OCI-LY3 (cell line): ENCODE measurements around the gene CREBBP.

Experiments
- H2AFZ ChIP-seq: fragments of 200-600, 300-600 bp; shearing (Covaris generic); 2 replicates; pipeline ENCODE4 v1.6.0; 2014; ENCODE audit warnings: antibody characterized with exemption, low read depth, low read length
- H3K27ac ChIP-seq: fragments of 200-600, 300-600 bp; sonication (generic); 2 replicates; pipeline ENCODE4 v1.5.1; 2014; ENCODE audit warnings: mild to moderate bottlenecking, low read length, moderate library complexity, mixed read lengths
- H3K27me3 ChIP-seq: fragments of 200-600, 300-600 bp; sonication (generic); 2 replicates; pipeline ENCODE4 v1.6.1; 2014; ENCODE audit warnings: low read depth, low read length, mixed read lengths
- H3K36me3 ChIP-seq: fragments of 200-600, 300-600 bp; sonication (generic); replicated peaks from 2 replicates; pipeline ENCODE3; 2014; ENCODE audit warnings: low read depth, low read length, mixed read lengths
- H3K4me1 ChIP-seq: fragments of 300-600, 200-600 bp; sonication (generic); 2 replicates; pipeline ENCODE4 v1.6.1; 2014; ENCODE audit warnings: low read length, mixed read lengths
- H3K4me2 ChIP-seq: fragments of 200-600, 300-600 bp; sonication (generic); 2 replicates; pipeline ENCODE4 v1.6.1; 2014; ENCODE audit warnings: low read length, mixed read lengths
- H3K4me3 ChIP-seq: fragments of 300-600, 200-600 bp; sonication (generic); 2 replicates; pipeline ENCODE4 v1.5.1; 2014; ENCODE audit warnings: antibody characterized with exemption, mild to moderate bottlenecking, low read length, moderate library complexity
- H3K79me2 ChIP-seq: fragments of 300-600, 200-600 bp; shearing (Covaris generic); 2 replicates; pipeline ENCODE4 v1.6.1; 2014; ENCODE audit warnings: mild to moderate bottlenecking, low read length, mixed read lengths
- H3K9ac ChIP-seq: fragments of 300-600, 200-600 bp; shearing (Covaris generic); 2 replicates; pipeline ENCODE4 v1.6.0; 2014; ENCODE audit warnings: mild to moderate bottlenecking, low read length, moderate library complexity
- H3K9me3 ChIP-seq: fragments of 200-600, 300-600 bp; shearing (Covaris generic); 2 replicates; pipeline ENCODE4 v1.6.1; 2014; ENCODE audit warnings: low read length, mixed read lengths; ENCODE audit not compliant: insufficient read depth
- H4K20me1 ChIP-seq: fragments of 200-600, 300-600 bp; sonication (generic); 2 replicates; pipeline ENCODE4 v1.6.1; 2016; ENCODE audit warnings: low read length, mixed read lengths; ENCODE audit not compliant: insufficient read depth
- EZH2phosphoT487 ChIP-seq: fragments of 200-600 bp; shearing (Covaris generic); IDR thresholded peaks from 2 replicates; pipeline ENCODE4 v1.6.1; 2018; ENCODE audit warnings: antibody characterized with exemption, mixed run types, low read depth
- TF ChIP-seq, protein P1 (sequence below): fragments of 200-600, 300-600 bp; sonication (generic); IDR thresholded peaks from 2 replicates; pipeline ENCODE4 v1.5.1; 2014; ENCODE audit warnings: antibody characterized with exemption, low read length, low read depth

CREBBP gene

DNA sequence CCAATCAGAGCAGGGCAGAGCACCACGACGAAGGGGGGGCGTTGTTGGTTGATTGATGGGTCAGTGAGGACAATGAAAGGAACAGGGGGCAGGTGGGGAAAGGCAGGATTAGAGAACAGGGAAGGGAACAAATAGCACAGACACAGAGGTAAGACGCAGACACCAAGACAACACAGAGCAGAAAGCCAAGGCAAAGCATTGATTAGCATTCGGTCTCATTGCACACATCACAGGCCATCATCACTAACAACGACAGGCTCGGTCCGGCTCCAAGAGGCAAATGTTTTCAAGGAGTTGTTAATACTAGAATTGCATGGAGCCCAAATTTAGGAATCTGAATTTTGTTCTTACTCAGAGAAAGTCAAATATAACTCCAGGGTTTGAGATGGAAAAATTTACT lies 128.6 kb downstream of the CREBBP start:
- Histone ChIP-seq H3K4me2 (no peak overlapping the region), H3K4me1 (no peaks in the 10 kb centered on the region), H2AFZ (no peak overlapping the region), H3K9me3 (no peaks in the 10 kb centered on the region), H3K27me3 (no peaks in the 10 kb centered on the region), H3K27ac (no peak overlapping the region), H3K9ac (no peak overlapping the region), H4K20me1 (0 out of 2 replicates have a peak, but pooled peaks cover 5% of the 10 kb centered on the region), H3K36me3 (peaks cover 19% of the 10 kb centered on the region), H3K4me3 (no peak overlapping the region), H3K79me2 (no peaks in the 10 kb centered on the region)
- no peak for TF ChIP-seq EZH2phosphoT487

- no peak for TF ChIP-seq EZH2phosphoT487
- TF ChIP-seq, protein P1, sequence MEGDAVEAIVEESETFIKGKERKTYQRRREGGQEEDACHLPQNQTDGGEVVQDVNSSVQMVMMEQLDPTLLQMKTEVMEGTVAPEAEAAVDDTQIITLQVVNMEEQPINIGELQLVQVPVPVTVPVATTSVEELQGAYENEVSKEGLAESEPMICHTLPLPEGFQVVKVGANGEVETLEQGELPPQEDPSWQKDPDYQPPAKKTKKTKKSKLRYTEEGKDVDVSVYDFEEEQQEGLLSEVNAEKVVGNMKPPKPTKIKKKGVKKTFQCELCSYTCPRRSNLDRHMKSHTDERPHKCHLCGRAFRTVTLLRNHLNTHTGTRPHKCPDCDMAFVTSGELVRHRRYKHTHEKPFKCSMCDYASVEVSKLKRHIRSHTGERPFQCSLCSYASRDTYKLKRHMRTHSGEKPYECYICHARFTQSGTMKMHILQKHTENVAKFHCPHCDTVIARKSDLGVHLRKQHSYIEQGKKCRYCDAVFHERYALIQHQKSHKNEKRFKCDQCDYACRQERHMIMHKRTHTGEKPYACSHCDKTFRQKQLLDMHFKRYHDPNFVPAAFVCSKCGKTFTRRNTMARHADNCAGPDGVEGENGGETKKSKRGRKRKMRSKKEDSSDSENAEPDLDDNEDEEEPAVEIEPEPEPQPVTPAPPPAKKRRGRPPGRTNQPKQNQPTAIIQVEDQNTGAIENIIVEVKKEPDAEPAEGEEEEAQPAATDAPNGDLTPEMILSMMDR: no peak
- H3K4me1 ChIP-seq: no peaks in the 10 kb centered on the region
- H2AFZ ChIP-seq: no peak overlapping the region
- H4K20me1 ChIP-seq: no peaks in the 10 kb centered on the region
- peaks cover 17% of the 10 kb centered on the region for H3K36me3 ChIP-seq
- H3K4me2 ChIP-seq: no peak overlapping the region
- H3K27ac ChIP-seq: no peak overlapping the region
- no peaks in the 10 kb centered on the region for H3K79me2 ChIP-seq
- H3K9me3 ChIP-seq: no peaks in the 10 kb centered on the region
- H3K27me3 ChIP-seq: no peaks in the 10 kb centered on the region
- no peak overlapping the region for H3K9ac ChIP-seq
- no peak overlapping the region for H3K4me3 ChIP-seq
Measured at GRCh38 chr16:3748307-3748706, 132.2 kb downstream of the CREBBP start.

DNA sequence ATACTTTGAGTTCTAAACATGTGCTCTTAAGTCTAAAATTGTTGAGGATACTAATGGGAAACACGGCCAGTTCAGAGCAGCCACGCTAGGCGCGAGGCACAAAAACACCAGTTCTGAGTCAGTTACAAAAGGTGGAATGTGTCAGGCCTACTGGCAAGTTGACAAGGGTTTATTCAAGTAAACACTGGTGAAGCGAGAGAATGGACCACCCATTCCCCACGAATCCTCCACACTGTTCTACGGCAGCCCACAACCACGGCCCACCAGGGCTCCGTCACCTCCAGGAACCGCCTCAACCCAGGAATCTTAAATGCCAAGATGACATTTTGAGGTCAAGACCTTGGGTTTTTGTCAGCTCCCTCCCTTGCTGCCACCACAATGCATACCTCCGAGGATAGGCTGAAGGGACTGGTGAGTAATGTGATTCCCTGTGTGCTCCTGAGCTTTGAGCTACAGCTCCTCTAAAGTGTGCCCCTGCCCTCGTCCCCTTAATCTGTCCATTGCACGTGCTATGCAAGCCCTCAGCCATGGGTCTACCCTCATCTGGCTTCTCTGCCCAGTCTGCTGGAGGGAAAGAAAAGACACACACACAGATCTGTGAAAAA lies 134.7 kb downstream of the CREBBP start:
- Histone ChIP-seq H3K36me3 (peaks cover 8% of the 10 kb centered on the region), H3K79me2 (no peaks in the 10 kb centered on the region), H3K27me3 (no peaks in the 10 kb centered on the region), H3K4me3 (no peak overlapping the region), H4K20me1 (no peaks in the 10 kb centered on the region), H3K27ac (no peak overlapping the region), H3K4me2 (no peak overlapping the region), H3K9me3 (no peaks in the 10 kb centered on the region), H2AFZ (no peak overlapping the region), H3K4me1 (no peaks in the 10 kb centered on the region), H3K9ac (no peak overlapping the region)
- no peak for TF ChIP-seq EZH2phosphoT487
- TF ChIP-seq, protein P1: no peak

DNA sequence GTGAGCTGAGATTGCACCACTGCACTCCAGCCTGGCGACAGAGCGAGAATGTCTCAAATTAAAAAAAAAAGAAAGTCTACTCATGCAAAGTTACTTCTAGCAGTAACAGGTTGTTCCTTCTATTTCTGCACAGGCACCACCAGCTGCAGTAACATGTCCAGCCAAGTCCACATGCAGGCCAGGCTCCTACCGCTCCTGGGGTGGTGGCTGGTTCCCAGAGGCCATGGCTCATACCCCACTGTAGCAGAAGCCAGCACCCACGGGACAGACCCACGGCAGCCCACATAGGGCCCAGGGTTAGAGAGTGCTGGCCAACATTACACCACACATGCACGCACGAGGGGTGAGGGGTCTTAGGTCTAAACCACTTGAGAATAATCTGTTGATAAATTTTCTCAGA lies 136.5 kb downstream of the CREBBP start:
- Histone ChIP-seq H3K27ac (no peak overlapping the region), H3K9me3 (no peaks in the 10 kb centered on the region), H3K4me2 (no peak overlapping the region), H3K79me2 (no peaks in the 10 kb centered on the region), H3K4me3 (no peak overlapping the region), H3K36me3 (peaks cover 12% of the 10 kb centered on the region), H3K9ac (no peak overlapping the region), H3K4me1 (no peaks in the 10 kb centered on the region), H4K20me1 (no peaks in the 10 kb centered on the region), H3K27me3 (no peaks in the 10 kb centered on the region), H2AFZ (no peak overlapping the region)
- no peak for TF ChIP-seq EZH2phosphoT487
- TF ChIP-seq, protein P1: no peak
